ENCODE results near the gene LDLRAD1.

- TF ChIP-seq POLR2AphosphoS5 (IDR thresholded peaks at IDR 0.05; ENCODE audit: low read depth, low read length) (no peak), POLR2A (IDR thresholded peaks at IDR 0.05; ENCODE audit: low read depth, low read length) (no peak), POU2F2 (IDR thresholded peaks at IDR 0.05; ENCODE audit: low read depth, low read length) (no peak), TAF1 (IDR thresholded peaks at IDR 0.05; ENCODE audit: low read depth, low read length) (no peak)
These were observed 28.8 kb upstream of the LDLRAD1 start for GRCh38 chr1:54046671-54047383.
